ENCODE data around the gene TFAP2B.

The TFAP2B gene

DNA sequence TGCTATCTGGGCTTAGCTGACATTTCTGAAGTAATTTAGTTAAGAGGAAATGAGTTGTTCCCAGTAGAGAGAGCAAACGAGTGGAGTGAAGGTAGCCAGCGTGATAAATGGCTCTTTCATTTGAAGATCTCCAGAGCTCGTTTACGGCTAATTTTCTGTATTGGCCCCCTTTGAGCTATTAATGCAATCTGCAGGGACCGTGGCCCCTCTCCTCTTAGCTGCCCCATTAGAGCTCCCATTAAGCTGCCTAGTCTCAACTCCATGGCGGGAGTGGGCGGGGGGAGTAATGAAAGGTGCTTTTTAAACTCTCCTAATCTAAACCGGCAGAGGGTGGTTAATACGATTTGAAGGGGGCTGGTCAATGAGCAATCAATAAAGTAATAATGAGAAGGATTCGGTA lies 12.5 kb downstream of the TFAP2B start:
- TF ChIP-seq, protein P1, sequence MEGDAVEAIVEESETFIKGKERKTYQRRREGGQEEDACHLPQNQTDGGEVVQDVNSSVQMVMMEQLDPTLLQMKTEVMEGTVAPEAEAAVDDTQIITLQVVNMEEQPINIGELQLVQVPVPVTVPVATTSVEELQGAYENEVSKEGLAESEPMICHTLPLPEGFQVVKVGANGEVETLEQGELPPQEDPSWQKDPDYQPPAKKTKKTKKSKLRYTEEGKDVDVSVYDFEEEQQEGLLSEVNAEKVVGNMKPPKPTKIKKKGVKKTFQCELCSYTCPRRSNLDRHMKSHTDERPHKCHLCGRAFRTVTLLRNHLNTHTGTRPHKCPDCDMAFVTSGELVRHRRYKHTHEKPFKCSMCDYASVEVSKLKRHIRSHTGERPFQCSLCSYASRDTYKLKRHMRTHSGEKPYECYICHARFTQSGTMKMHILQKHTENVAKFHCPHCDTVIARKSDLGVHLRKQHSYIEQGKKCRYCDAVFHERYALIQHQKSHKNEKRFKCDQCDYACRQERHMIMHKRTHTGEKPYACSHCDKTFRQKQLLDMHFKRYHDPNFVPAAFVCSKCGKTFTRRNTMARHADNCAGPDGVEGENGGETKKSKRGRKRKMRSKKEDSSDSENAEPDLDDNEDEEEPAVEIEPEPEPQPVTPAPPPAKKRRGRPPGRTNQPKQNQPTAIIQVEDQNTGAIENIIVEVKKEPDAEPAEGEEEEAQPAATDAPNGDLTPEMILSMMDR (IDR thresholded peaks at IDR 0.05; ENCODE audit: low read depth, low read length) = no peak
- TF ChIP-seq MYC (IDR thresholded peaks at IDR 0.05; ENCODE audit: low read depth, low read length) (no peak), POLR2A (IDR thresholded peaks at IDR 0.05; ENCODE audit: extremely low read depth, insufficient read length) (no peak)
- TF ChIP-seq, protein P2, sequence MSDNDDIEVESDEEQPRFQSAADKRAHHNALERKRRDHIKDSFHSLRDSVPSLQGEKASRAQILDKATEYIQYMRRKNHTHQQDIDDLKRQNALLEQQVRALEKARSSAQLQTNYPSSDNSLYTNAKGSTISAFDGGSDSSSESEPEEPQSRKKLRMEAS (IDR thresholded peaks at IDR 0.05; ENCODE audit: low read depth, low read length) = no peak
- H3K4me3 ChIP-seq (ENCODE audit: low read depth, low read length) = no peak overlapping the region
- no peak for DNase-seq (ENCODE audit: low read depth)

DNA sequence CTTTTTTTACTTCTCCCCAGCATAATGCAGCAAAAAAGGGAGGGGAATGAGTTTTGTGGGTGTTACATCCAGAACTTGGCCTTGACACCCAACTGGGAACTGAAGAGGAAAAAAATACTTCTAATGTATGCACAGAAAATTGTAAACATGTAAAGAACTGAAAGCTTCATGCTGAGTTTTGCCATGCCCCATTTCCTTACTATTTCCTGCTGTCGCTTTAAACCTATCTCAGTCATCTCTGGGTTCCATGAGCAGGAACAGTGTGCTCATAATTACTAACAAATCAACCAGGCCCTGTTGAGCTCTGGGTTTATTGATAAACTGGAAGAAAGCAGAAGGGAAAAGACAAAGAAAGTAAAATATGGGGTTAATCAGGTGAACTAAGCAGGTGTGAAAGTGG lies 14.2 kb downstream of the TFAP2B start:
- TF ChIP-seq, protein P1 (IDR thresholded peaks at IDR 0.05; ENCODE audit: low read depth, low read length) = no peak
- no peak for TF ChIP-seq POLR2A (IDR thresholded peaks at IDR 0.05; ENCODE audit: extremely low read depth, insufficient read length)
- no peak for TF ChIP-seq MYC (IDR thresholded peaks at IDR 0.05; ENCODE audit: low read depth, low read length)
- TF ChIP-seq, protein P2 (IDR thresholded peaks at IDR 0.05; ENCODE audit: low read depth, low read length) = no peak
- H3K4me3 ChIP-seq (ENCODE audit: low read depth, low read length) = no peak overlapping the region
- no peak for DNase-seq (ENCODE audit: low read depth)

DNA sequence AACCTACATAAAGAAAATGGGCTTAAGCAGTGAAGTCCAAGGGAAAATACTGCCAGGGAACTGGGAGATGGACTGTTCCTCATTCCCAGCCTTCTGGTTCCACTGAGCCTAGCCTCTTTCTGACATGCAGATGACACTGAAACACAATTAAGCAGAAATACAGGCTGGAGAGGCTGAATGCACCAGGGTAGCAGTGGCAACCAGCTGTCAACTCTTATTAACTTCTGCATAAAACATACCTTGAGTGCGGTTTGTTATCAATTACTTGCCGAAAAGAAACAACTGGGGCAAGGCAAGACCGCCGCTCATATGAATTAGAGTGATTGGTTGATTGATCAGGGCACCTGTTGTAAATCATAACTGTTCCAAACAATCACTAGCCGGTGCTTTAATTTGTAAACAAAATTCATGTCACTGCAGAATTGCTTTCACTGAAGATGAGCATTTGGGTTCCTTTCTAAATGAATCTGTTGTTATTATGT lies 16.3 kb downstream of the TFAP2B start:
- H3K4me3 ChIP-seq (ENCODE audit: low read depth, low read length) = no peak overlapping the region
- DNase-seq (ENCODE audit: low read depth) = no peak
- TF ChIP-seq MYC (IDR thresholded peaks at IDR 0.05; ENCODE audit: low read depth, low read length) (no peak), POLR2A (IDR thresholded peaks at IDR 0.05; ENCODE audit: extremely low read depth, insufficient read length) (no peak)
- TF ChIP-seq, protein P1 (IDR thresholded peaks at IDR 0.05; ENCODE audit: low read depth, low read length) = no peak
- TF ChIP-seq, protein P2 (IDR thresholded peaks at IDR 0.05; ENCODE audit: low read depth, low read length) = no peak

DNA sequence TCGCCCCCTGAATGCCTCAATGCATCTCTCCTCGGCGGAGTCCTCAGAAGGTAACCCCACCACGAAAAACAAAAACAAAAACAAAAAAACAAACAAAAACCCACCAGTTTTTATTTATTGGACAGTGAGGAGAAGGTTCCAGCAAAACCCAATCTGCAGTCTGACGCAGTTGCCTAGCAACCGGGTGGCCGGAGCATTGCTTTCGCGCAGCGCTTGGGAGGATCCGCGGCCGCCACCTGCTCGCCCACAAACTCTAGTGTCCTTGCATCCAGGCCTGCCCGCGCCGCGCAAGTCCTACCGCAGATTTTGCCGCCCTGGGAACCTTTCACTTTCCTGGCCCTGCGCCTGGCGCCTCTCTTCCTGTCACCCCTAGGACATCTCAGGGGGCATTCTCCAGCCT lies 17.6 kb downstream of the TFAP2B start:
- TF ChIP-seq POLR2A (IDR thresholded peaks at IDR 0.05; ENCODE audit: extremely low read depth, insufficient read length) = no peak
- TF ChIP-seq MYC (IDR thresholded peaks at IDR 0.05; ENCODE audit: low read depth, low read length) = no peak
- TF ChIP-seq, protein P2 (IDR thresholded peaks at IDR 0.05; ENCODE audit: low read depth, low read length) = no peak
- DNase-seq (ENCODE audit: low read depth) = no peak
- H3K4me3 ChIP-seq (ENCODE audit: low read depth, low read length) = no peak overlapping the region

DNA sequence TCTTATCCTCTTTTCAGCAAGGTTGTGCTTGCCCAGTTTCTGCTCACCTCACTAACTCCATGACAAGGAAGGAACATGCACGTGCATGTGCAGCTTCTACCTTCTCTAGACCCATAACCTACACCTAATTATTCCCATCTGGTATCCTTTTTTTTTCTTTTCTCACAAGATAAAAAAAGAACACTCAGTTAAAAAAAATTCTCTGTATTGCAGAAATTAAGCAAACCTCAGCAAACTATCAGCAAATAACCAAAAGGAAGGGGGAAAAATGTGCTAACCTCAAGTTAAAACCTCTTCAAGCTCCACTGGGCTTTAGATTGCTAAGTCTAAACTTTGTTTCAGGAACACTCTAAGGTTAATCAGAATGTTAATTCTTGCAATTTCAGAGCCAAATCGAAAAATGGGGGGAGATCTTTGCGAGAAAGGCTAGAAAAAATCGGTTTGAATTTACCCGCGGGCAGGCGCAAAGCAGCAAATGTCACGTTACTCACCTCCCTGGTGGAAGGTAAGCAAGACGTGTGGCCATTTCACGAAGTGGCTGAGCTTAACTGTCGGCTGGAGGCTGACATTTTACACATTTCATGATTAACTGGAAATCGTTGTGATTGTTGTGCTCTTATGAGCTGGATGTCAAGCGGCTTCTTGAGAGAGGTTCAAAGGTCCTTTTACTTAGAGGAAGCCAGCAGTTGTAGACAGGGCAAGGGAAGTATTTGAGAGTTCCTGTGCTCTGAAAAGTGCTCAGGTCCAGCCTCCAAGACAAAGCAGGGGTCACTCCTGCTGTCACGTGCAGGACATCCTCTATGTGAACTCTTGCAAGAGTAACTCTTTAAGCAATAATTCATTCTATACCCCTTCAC lies 19.1 kb downstream of the TFAP2B start:
- no peak overlapping the region for H3K4me3 ChIP-seq (ENCODE audit: low read depth, low read length)
- TF ChIP-seq, protein P1 (IDR thresholded peaks at IDR 0.05; ENCODE audit: low read depth, low read length) = no peak
- TF ChIP-seq, protein P2 (IDR thresholded peaks at IDR 0.05; ENCODE audit: low read depth, low read length) = no peak
- TF ChIP-seq POLR2A (IDR thresholded peaks at IDR 0.05; ENCODE audit: extremely low read depth, insufficient read length) (no peak), MYC (IDR thresholded peaks at IDR 0.05; ENCODE audit: low read depth, low read length) (no peak)
- no peak for DNase-seq (ENCODE audit: low read depth)
